ENCODE measurements around the gene AQP12B. TPM values are rescaled to one million over a fixed set of nuclear protein-coding genes. Genes with fewer than 3 reads are reported as not detected.

The AQP12B gene
- total RNA-seq, 4 donors from 2014 or later, result not detected

DNA sequence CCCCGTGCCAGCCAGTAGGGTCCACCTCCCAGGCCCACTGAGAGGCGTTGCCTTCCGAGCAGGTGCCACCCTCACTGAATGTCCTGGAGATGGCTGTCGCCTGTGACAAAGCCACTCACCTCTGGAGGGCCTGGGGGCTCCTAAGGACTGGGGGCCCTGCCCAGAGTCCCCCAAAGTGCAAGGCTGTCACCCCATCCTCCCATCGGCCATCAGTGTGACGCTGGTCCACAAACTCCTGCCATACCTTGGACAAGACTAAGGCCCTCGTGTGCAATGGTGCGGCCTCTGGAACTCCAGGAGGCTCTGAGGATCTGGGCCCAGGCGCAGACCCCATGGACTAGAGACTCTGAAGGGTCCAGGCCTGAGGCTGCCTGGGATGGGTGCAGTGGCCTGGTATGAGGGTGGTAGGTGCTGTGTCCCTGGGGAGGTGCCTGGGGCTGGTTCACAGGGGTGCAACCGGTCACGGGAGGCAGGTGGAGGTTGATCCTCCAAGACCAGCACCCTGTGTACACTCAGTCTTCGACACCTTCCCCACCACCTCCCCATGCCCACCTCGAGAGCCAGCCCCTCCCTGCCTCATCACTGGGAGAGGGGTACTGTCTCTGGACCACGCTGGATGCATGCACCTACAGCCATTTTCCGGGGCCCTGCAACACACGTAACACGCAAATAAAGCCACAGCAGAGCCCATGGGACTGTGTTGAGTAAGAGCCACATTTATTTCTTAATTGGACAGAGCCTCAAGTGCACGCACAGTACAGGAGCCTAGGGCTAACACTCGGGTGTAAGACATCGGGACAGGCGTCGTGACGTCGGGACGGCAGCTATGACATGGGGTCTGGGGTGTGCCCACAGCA is 30.6 kb upstream of the AQP12B start:
- DNase-seq, result no peak
- Histone ChIP-seq H3K9me3 (no peaks in the 10 kb centered on the region), H3K27me3 (no peaks in the 10 kb centered on the region), H3K27ac (no peak overlapping the region), H3K36me3 (no peaks in the 10 kb centered on the region), H3K4me3 (no peak overlapping the region), H3K4me1 (no peaks in the 10 kb centered on the region)
- intact Hi-C loops (cut with DNase I; ENCODE audit: low total_unique reads), result no loop called here
- TF ChIP-seq, protein P1, sequence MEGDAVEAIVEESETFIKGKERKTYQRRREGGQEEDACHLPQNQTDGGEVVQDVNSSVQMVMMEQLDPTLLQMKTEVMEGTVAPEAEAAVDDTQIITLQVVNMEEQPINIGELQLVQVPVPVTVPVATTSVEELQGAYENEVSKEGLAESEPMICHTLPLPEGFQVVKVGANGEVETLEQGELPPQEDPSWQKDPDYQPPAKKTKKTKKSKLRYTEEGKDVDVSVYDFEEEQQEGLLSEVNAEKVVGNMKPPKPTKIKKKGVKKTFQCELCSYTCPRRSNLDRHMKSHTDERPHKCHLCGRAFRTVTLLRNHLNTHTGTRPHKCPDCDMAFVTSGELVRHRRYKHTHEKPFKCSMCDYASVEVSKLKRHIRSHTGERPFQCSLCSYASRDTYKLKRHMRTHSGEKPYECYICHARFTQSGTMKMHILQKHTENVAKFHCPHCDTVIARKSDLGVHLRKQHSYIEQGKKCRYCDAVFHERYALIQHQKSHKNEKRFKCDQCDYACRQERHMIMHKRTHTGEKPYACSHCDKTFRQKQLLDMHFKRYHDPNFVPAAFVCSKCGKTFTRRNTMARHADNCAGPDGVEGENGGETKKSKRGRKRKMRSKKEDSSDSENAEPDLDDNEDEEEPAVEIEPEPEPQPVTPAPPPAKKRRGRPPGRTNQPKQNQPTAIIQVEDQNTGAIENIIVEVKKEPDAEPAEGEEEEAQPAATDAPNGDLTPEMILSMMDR (IDR thresholded peaks at IDR 0.05), result no peak
- TF ChIP-seq POLR2A (IDR thresholded peaks at IDR 0.05), result no peak

DNA sequence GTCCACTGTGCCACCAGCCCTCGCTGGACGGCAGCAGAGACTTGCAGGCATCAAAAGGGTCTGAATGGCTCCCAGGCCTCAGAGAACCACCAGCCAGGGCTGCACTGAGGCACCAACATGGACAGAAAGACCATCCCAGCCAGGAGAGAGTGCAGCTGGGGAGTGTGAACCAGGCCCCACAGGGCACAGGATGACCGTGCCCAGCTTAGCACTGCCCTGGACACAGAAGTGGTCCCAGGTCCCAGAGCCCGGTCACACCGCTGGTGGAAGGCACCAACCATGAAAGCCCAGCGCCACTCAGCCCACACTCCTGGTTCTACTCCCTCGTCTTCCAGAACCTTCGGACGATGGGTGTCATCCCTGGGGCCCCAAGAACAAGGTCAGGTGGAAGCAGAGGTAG is 29.4 kb upstream of the AQP12B start:
- no peaks in the 10 kb centered on the region for H3K36me3 ChIP-seq
- TF ChIP-seq POLR2A (IDR thresholded peaks at IDR 0.05), result no peak
- no peaks in the 10 kb centered on the region for H3K9me3 ChIP-seq
- H3K27ac ChIP-seq, result no peak overlapping the region
- H3K27me3 ChIP-seq, result no peaks in the 10 kb centered on the region
- H3K4me1 ChIP-seq, result no peaks in the 10 kb centered on the region
- intact Hi-C loops (cut with DNase I; ENCODE audit: low total_unique reads), result no loop called here
- no peak for DNase-seq
- no peak overlapping the region for H3K4me3 ChIP-seq

DNA sequence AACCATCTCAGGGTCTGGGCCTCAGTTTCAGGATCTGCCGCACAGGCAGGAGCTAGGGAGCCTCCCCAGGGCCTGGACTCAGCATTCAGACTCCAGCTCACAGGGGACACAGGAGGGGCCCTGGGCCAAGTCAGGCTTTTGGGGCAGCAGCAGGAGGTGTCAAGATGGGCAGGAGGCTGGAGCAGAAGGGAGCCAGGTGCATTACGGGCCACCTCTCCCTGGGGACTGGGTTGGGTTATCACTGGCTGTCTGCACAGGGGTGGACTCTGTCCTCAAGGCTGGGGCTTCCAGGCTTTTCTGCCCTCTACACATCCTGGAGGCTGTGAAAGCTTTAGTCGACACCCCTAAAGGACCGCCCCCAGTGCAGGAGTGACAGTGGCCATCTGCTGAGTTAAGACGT is 29.0 kb upstream of the AQP12B start:
- DNase-seq, result no peak
- TF ChIP-seq POLR2A (IDR thresholded peaks at IDR 0.05), result no peak
- Histone ChIP-seq H3K27ac (no peak overlapping the region), H3K27me3 (no peaks in the 10 kb centered on the region), H3K4me3 (no peak overlapping the region), H3K9me3 (no peaks in the 10 kb centered on the region), H3K4me1 (no peaks in the 10 kb centered on the region), H3K36me3 (no peaks in the 10 kb centered on the region)
- intact Hi-C loops (cut with DNase I; ENCODE audit: low total_unique reads), result no loop called here

DNA sequence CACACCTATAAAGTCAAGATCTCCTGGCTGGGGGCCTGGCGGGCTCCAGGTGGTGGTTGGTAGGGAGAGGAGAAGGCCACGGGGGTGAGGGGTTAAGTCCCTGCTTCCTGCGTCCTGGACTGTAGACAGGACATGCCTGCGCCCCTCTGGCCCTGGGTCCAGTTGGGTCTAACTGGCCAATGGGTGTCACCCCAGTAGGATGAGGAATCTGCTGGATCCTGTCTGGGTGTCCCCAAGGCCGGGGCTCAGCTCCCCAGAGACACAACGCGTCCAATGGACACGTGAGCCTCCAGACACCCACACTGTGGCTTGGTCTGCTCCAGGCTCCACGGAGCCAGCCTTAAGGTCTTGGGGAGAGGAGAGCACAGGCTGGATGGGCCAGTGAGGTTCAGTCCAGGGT is 28.6 kb upstream of the AQP12B start:
- Histone ChIP-seq H3K9me3 (no peaks in the 10 kb centered on the region), H3K4me1 (no peaks in the 10 kb centered on the region), H3K4me3 (no peak overlapping the region), H3K36me3 (no peaks in the 10 kb centered on the region), H3K27me3 (no peaks in the 10 kb centered on the region), H3K27ac (no peak overlapping the region)
- intact Hi-C loops (cut with DNase I; ENCODE audit: low total_unique reads), result no loop called here
- DNase-seq, result no peak
- TF ChIP-seq, protein P1 (IDR thresholded peaks at IDR 0.05), result no peak
- TF ChIP-seq POLR2A (IDR thresholded peaks at IDR 0.05), result no peak

DNA sequence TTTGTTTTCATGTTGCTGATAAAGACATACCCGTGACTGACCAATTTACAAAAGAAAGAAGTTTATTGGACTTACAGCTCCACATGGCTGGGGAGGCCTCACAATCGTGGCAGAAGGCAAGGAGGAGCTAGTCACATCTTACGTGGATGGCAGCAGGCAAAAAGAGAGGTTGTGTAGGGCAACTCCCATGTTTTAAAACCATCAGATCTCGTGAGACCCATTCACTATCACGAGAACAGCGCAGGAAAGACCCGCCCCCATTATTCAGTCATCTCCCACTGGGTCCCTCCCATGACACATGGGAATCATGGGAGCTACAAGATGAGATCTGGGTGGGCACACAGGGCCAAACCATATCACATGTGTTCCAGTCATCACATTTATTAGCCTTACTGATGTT is 25.8 kb upstream of the AQP12B start:
- H3K27ac ChIP-seq, result no peak overlapping the region
- intact Hi-C loops (cut with DNase I; ENCODE audit: low total_unique reads), result no loop called here
- H3K36me3 ChIP-seq, result no peaks in the 10 kb centered on the region
- H3K27me3 ChIP-seq, result no peaks in the 10 kb centered on the region
- H3K4me1 ChIP-seq, result no peaks in the 10 kb centered on the region
- TF ChIP-seq POLR2A (IDR thresholded peaks at IDR 0.05), result no peak
- TF ChIP-seq, protein P1 (IDR thresholded peaks at IDR 0.05), result no peak
- DNase-seq, result no peak
- no peak overlapping the region for H3K4me3 ChIP-seq
- no peaks in the 10 kb centered on the region for H3K9me3 ChIP-seq

DNA sequence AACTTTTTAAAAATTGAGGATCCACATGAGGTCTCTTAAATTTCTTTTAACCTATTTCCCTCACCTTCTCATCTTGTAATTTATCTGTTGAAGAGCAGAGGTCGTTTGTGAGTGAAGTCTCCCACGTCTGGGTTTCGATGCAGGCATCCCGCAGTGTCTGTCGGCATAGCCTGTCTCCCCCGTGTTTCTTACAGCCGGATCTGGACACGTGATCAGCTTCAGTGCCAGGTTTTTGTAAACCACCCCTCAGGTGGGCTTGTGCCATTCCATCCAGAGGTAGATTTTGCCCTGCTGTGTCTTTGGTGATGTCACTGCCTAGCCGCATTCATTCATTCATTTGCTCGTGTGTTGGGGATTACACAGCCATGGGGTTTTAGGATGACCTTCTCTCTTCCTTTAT is 25.1 kb upstream of the AQP12B start:
- no peaks in the 10 kb centered on the region for H3K4me1 ChIP-seq
- no peaks in the 10 kb centered on the region for H3K27me3 ChIP-seq
- no peak overlapping the region for H3K4me3 ChIP-seq
- H3K36me3 ChIP-seq, result no peaks in the 10 kb centered on the region
- no peak for DNase-seq
- TF ChIP-seq, protein P1 (IDR thresholded peaks at IDR 0.05), result no peak
- TF ChIP-seq POLR2A (IDR thresholded peaks at IDR 0.05), result no peak
- no peaks in the 10 kb centered on the region for H3K9me3 ChIP-seq
- H3K27ac ChIP-seq, result no peak overlapping the region
- intact Hi-C loops (cut with DNase I; ENCODE audit: low total_unique reads), result no loop called here

All from uterus (tissue), 4 donors.